ENCODE data around the gene HIVEP3. TPM values are rescaled to one million over a fixed set of nuclear protein-coding genes. Genes with fewer than 3 reads are reported as not detected.

The HIVEP3 gene
- total RNA-seq, 4 donors from 2014 or later = 3.2 to 11.0 (median 4.2) TPM

DNA sequence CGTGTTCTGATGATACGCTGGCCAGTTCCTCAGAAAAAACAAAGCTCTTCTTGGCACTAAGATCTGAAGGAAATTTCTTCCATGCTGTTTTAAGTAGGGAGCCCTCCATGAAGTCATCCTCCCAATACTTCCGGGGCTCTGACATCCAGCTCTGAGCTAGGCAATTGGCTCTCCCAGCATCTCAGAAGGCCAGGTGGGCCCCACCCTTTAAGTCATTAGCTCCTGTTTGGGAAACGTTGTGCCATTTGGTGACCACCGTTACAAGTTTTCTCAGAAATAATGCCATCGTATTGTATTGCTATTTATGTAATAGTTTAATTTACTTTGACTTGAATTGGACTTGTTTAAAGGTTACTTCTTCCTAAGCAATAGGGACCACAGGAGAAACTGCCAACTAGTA, 303.9 kb downstream of the HIVEP3 start:
- no peaks in the 10 kb centered on the region for H3K27me3 ChIP-seq
- no peaks in the 10 kb centered on the region for H3K9me3 ChIP-seq
- intact Hi-C loops (cut with DNase I) = no loop called here
- no peak for TF ChIP-seq POLR2A (IDR thresholded peaks at IDR 0.05)
- no peak for DNase-seq
- no peak overlapping the region for H3K4me3 ChIP-seq
- H3K36me3 ChIP-seq = no peaks in the 10 kb centered on the region
- H3K4me1 ChIP-seq = peaks cover 15 to 44% (median 30%) of the 10 kb centered on the region in 3 donors
- WGBS, 2 donors = 86 to 87% methylated on average over 6 of the region's 6 CpGs
- no peak overlapping the region for H3K27ac ChIP-seq

DNA sequence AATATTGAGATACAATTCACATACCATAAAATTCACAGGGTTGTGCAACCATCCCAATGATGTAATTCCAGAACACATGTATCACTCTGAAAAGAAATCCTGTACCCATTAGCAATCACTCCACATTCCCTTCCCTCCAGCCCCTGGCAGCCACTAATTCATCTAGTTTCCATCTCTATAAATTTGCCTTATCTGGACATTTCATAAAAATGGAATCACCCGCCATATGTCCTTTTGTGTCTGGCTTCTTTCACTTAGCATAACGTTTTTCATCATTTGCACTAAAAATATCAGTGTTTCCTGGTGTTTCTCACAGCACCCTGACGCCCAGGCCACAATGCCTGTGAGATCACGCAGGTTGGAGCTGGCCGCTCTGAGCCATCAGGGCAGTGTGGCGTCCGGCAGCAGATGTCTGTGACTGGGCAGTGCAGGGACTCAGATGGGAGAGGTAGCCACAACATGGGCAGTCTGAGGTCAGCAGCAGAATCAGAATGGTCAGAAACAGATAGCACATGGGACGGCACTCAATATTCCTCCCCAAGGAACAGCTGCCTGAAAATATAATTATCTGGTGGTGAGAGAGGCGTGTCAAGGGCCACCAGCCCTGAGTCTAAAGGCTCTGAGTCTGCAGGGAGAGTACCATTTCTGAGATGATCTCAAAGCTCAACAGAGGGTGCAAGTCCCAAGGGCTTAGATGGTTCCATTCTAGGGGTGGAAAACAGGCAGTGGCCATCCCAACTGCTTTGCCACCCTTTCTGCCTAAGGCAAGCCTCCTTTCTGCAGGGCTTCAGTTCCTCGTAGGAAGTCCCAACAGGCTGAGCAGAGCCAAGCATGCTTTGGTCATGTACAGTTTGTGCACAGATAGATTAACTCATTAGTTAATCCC, 304.8 kb downstream of the HIVEP3 start:
- no peak for TF ChIP-seq POLR2A (IDR thresholded peaks at IDR 0.05)
- TF ChIP-seq, protein P1, sequence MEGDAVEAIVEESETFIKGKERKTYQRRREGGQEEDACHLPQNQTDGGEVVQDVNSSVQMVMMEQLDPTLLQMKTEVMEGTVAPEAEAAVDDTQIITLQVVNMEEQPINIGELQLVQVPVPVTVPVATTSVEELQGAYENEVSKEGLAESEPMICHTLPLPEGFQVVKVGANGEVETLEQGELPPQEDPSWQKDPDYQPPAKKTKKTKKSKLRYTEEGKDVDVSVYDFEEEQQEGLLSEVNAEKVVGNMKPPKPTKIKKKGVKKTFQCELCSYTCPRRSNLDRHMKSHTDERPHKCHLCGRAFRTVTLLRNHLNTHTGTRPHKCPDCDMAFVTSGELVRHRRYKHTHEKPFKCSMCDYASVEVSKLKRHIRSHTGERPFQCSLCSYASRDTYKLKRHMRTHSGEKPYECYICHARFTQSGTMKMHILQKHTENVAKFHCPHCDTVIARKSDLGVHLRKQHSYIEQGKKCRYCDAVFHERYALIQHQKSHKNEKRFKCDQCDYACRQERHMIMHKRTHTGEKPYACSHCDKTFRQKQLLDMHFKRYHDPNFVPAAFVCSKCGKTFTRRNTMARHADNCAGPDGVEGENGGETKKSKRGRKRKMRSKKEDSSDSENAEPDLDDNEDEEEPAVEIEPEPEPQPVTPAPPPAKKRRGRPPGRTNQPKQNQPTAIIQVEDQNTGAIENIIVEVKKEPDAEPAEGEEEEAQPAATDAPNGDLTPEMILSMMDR (IDR thresholded peaks at IDR 0.05) = no peak
- no peaks in the 10 kb centered on the region for H3K36me3 ChIP-seq
- intact Hi-C loops (cut with DNase I) = no loop called here
- H3K4me3 ChIP-seq = no peak overlapping the region
- 77 to 94% methylated on average over 7 to 10 of the region's 10 CpGs for WGBS, 2 donors
- no peak overlapping the region for H3K27ac ChIP-seq
- H3K9me3 ChIP-seq = no peaks in the 10 kb centered on the region
- DNase-seq = no peak
- peaks cover 8 to 35% (median 21%) of the 10 kb centered on the region in 3 donors for H3K4me1 ChIP-seq
- H3K27me3 ChIP-seq = no peaks in the 10 kb centered on the region

DNA sequence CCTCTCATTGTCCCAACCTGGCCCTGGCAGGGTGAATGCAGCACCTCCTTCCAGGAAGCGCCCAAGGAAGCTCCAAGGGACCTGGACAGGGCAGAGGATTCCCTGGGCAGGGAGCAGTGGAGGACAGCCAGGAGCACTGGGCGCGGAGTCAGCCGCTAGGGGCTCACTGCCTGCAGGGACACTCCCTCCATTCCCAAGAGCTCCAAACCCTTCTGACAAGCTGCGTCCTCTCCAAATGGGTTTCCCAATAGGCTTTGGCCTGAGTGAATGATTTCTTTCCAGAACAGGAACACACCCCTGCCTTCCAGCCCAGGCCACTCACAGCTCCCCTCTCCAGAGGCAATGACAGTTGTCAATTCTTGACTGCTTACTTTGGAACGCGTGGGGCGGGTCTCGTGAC, 305.8 kb downstream of the HIVEP3 start:
- WGBS, 2 donors = 80 to 91% methylated on average over 5 to 7 of the region's 9 CpGs
- H3K27ac ChIP-seq = no peak overlapping the region
- TF ChIP-seq, protein P1 (IDR thresholded peaks at IDR 0.05) = no peak
- no peak for TF ChIP-seq POLR2A (IDR thresholded peaks at IDR 0.05)

DNA sequence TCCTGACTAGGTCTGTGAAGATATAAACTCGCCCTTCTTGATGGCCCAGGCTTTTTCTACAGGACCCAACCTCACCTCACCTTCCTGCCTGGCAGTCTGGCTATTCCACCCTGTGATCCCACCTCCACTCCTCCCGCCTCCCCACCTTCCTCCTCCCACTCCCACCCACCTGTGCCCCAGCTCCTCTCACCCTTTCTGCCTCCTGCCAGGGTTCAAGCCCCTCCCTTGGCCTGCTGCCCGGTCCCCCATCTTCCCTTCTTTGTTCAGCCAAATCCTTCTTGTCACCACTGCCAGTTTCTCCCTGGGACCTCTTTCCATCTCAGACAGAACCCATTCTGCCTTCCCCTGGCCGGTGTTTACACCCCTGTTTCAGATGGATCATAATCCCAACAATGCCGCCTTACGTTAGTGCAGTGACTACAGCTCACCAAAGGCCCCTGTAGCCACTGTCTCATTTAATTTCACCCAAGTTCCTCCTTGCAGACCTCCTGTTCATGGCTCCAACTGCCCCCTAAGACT, 306.7 kb downstream of the HIVEP3 start:
- TF ChIP-seq, protein P1 (IDR thresholded peaks at IDR 0.05) = no peak
- TF ChIP-seq POLR2A (IDR thresholded peaks at IDR 0.05) = no peak
- Histone ChIP-seq H3K4me3 (no peak overlapping the region), H3K9me3 (no peaks in the 10 kb centered on the region), H3K27ac (no peak overlapping the region), H3K27me3 (no peaks in the 10 kb centered on the region), H3K36me3 (no peaks in the 10 kb centered on the region), H3K4me1 (peaks cover 0 to 17% (median 9%) of the 10 kb centered on the region in 3 donors)
- intact Hi-C loops (cut with DNase I) = no loop called here
- WGBS, 2 donors = 92 to 93% methylated on average over 6 of the region's 6 CpGs
- DNase-seq = no peak

More for the DNA sequence above, 305.8 kb downstream of the HIVEP3 start:
- Histone ChIP-seq H3K27me3 (no peaks in the 10 kb centered on the region), H3K4me3 (no peak overlapping the region), H3K36me3 (no peaks in the 10 kb centered on the region), H3K9me3 (no peaks in the 10 kb centered on the region), H3K4me1 (peaks cover 0 to 25% (median 14%) of the 10 kb centered on the region in 3 donors)
- intact Hi-C loops (cut with DNase I) = no loop called here
- DNase-seq = no peak

DNA sequence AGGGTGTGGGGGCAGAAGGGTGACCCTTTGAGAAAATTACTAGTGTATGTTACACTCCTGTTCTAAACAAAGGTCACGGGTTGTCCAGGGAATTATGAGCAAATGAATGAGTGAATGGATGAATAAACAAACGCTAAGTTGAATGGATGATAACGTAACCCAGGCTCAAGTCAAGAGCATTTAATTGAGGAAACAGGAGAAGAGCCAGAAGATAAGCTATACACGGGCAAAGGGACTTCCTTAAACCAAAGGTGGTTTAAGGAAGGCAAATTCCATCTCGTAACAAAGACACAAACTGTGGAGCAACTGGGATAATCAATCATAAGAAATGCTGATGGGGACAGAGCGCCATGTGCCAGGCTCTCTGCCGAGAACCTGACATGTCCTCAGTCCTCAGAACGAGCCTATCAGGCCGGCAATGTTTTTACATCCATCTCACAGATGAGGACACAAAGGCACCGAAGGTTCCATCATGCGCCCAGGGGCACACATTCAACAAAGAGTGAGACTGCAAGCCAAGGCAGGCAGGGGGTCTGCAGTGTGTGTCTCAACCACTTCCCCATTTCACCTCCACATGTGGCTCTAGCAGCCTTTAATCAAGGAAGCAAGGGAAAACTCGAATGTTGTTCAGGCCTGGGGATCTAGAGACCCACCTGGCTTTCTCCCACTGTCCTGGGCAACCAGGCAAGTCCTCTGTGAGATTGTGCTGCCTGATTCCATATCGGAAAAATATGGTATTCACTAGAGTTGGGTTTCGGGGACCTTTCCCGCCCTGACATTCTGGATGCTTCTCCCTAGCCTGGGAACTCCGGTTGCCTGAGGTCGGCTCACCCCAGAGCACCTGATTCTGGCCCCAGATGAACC, 307.4 kb downstream of the HIVEP3 start:
- DNase-seq = no peak
- Histone ChIP-seq H3K4me3 (no peak overlapping the region), H3K27me3 (no peaks in the 10 kb centered on the region), H3K27ac (no peak overlapping the region), H3K4me1 (peaks cover 0 to 17% (median 9%) of the 10 kb centered on the region in 3 donors), H3K9me3 (no peaks in the 10 kb centered on the region), H3K36me3 (no peaks in the 10 kb centered on the region)
- TF ChIP-seq, protein P1 (IDR thresholded peaks at IDR 0.05) = no peak
- TF ChIP-seq POLR2A (IDR thresholded peaks at IDR 0.05) = no peak
- intact Hi-C loops (cut with DNase I) = no loop called here
- WGBS, 2 donors = 87 to 90% methylated on average over 17 of the region's 17 CpGs

All from esophagus squamous epithelium (tissue), 5 donors.